OCI-LY1 (cell line): ENCODE data around the gene LTBP1.

ENCODE experiments used
- EZH2 ChIP-seq: fragments of 200-600 bp; sonication (generic), shearing (Covaris generic); IDR thresholded peaks from 2 replicates; pipeline ENCODE4 v1.8.0; 2017; ENCODE audit warnings: borderline replicate concordance, mixed run types, mild to moderate bottlenecking, antibody characterized with exemption, low read length, moderate library complexity, mixed read lengths
- TF ChIP-seq, protein P1 (sequence below): fragments of 200-600 bp; sonication (generic), shearing (Covaris generic); IDR thresholded peaks from 2 replicates; pipeline ENCODE4 v1.5.1; 2017; ENCODE audit warnings: mild to moderate bottlenecking, antibody characterized with exemption, low read length, moderate library complexity, mixed read lengths

DNA sequence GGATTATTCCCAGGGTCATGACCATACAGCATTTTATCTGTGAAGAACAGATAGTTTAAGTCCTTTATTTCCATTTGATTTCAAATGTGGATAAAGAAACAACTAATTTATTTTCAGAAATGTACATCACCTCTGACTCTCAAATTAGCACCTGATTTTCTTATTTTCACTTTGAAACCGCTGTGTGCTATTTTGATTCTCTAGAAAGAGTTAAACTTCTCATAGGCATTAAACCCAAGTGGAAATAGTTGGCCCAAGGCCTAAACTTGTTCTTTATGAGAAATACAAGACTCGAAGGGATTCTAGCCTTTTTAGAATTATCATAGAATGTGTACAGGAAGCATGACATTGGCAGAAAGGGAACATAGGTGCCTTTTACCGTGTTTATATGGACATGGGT, 41.5 kb upstream of the LTBP1 start:
- TF ChIP-seq, protein P1, sequence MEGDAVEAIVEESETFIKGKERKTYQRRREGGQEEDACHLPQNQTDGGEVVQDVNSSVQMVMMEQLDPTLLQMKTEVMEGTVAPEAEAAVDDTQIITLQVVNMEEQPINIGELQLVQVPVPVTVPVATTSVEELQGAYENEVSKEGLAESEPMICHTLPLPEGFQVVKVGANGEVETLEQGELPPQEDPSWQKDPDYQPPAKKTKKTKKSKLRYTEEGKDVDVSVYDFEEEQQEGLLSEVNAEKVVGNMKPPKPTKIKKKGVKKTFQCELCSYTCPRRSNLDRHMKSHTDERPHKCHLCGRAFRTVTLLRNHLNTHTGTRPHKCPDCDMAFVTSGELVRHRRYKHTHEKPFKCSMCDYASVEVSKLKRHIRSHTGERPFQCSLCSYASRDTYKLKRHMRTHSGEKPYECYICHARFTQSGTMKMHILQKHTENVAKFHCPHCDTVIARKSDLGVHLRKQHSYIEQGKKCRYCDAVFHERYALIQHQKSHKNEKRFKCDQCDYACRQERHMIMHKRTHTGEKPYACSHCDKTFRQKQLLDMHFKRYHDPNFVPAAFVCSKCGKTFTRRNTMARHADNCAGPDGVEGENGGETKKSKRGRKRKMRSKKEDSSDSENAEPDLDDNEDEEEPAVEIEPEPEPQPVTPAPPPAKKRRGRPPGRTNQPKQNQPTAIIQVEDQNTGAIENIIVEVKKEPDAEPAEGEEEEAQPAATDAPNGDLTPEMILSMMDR: no peak
- TF ChIP-seq EZH2: no peak
